Cardiac muscle cell (in vitro differentiated cells and primary cell): ENCODE results near the gene SLC9B1. TPM values are rescaled to one million over a fixed set of nuclear protein-coding genes. Genes with fewer than 3 reads are reported as not detected.
"Not testable (repeated sequence)": the region's sequence is repeated elsewhere in the genome, so short reads cannot be mapped to it uniquely, and the experiment has no call there.

Source experiments
- DNase-seq, 2 donors: peaks; one replicate each; pipeline versions ENCODE4 v3.0.0 to v3.0.0-alpha.2; 2010 to 2017; ENCODE audit warnings: low read depth in 1 of 2, low spot score in 1 of 2
- H3K27ac ChIP-seq: fragments of 200-600 bp; sonication (generic); 2 replicates; pipeline ENCODE4 v1.5.1; 2016
- H3K27me3 ChIP-seq: fragments of 200-600 bp; sonication (generic); 2 replicates; pipeline ENCODE4 v1.6.0; 2016; ENCODE audit warnings: control low read depth
- H3K36me3 ChIP-seq: fragments of 200-600 bp; sonication (generic); 2 replicates; pipeline ENCODE4 v1.5.1; 2016; ENCODE audit warnings: control low read depth
- H3K4me1 ChIP-seq: fragments of 200-600 bp; sonication (generic); 2 replicates; pipeline ENCODE4 v1.8.1; 2017; ENCODE audit warnings: low read depth, mild to moderate bottlenecking, mixed run types
- H3K4me3 ChIP-seq: fragments of 200-600 bp; sonication (generic); 2 replicates; pipeline ENCODE4 v1.5.1; 2016; ENCODE audit warnings: mild to moderate bottlenecking
- H3K9me3 ChIP-seq: fragments of 200-600 bp; sonication (generic); 2 replicates; pipeline ENCODE4 v1.5.1; 2017; ENCODE audit warnings: low read depth, mild to moderate bottlenecking, control low read depth
- CTCF ChIP-seq: IDR thresholded peaks from 2 replicates; pipeline ENCODE4 v1.5.1; 2012; ENCODE audit warnings: low read depth, mild to moderate bottlenecking, low read length
- polyA plus RNA-seq: library from polyadenylated mRNA; unstranded; fragments of >200 nt; fragmentation: Nextera tagmentation; extraction: Ambion mirVana; gene quantifications from 2 replicates; pipeline ENCODE4 v1.2.1, GENCODE V29; 2016
- total RNA-seq: library from RNA; depleted of rRNA; stranded (reverse); fragments of >200 nt; gene quantifications from 2 replicates; pipeline ENCODE4 v1.2.3, GENCODE V29; 2016

The SLC9B1 gene
- total and polyA plus RNA-seq, 2 experiments from 2014 or later: 0.30 TPM; not detected in 1

GRCh38 chr4:102959496-102959895 lies 60.0 kb downstream of the SLC9B1 start:
- DNase-seq: no peak
- Histone ChIP-seq H3K4me1 (peaks cover 4% of the 10 kb centered on the region), H3K9me3 (no peaks in the 10 kb centered on the region), H3K4me3 (no peak overlapping the region), H3K27me3 (no peaks in the 10 kb centered on the region), H3K27ac (no peak overlapping the region), H3K36me3 (no peaks in the 10 kb centered on the region)
- no peak for TF ChIP-seq CTCF

- Histone ChIP-seq H3K36me3 (no peaks in the 10 kb centered on the region), H3K9me3 (no peaks in the 10 kb centered on the region), H3K4me1 (no peaks in the 10 kb centered on the region), H3K27ac (no peak overlapping the region), H3K27me3 (no peaks in the 10 kb centered on the region), H3K4me3 (no peak overlapping the region)
- no peak for TF ChIP-seq CTCF
- no peak for DNase-seq
Measured at GRCh38 chr4:102945066-102945465, 74.4 kb downstream of the SLC9B1 start.

GRCh38 chr4:102938063-102938462 lies 81.4 kb downstream of the SLC9B1 start:
- not testable (repeated sequence) for H3K4me1 ChIP-seq, H3K27me3 ChIP-seq, H3K36me3 ChIP-seq, H3K9me3 ChIP-seq, H3K27ac ChIP-seq, DNase-seq, H3K4me3 ChIP-seq

GRCh38 chr4:102935716-102936115 lies 83.8 kb downstream of the SLC9B1 start:
- no peak for DNase-seq
- TF ChIP-seq CTCF: no peak
- no peak overlapping the region for H3K27ac ChIP-seq
- no peak overlapping the region for H3K4me3 ChIP-seq
- no peaks in the 10 kb centered on the region for H3K36me3 ChIP-seq
- no peaks in the 10 kb centered on the region for H3K9me3 ChIP-seq
- H3K4me1 ChIP-seq: no peaks in the 10 kb centered on the region
- H3K27me3 ChIP-seq: no peaks in the 10 kb centered on the region

GRCh38 chr4:102919697-102920096 lies 99.8 kb downstream of the SLC9B1 start:
- H3K27ac ChIP-seq, DNase-seq, H3K9me3 ChIP-seq, H3K4me1 ChIP-seq, H3K27me3 ChIP-seq, H3K4me3 ChIP-seq, H3K36me3 ChIP-seq: not testable (repeated sequence)

- H3K4me3 ChIP-seq: no peak overlapping the region
- H3K27ac ChIP-seq: no peak overlapping the region
- no peaks in the 10 kb centered on the region for H3K36me3 ChIP-seq
- TF ChIP-seq CTCF: no peak
- no peak for DNase-seq
- H3K27me3 ChIP-seq: no peaks in the 10 kb centered on the region
- H3K9me3 ChIP-seq: no peaks in the 10 kb centered on the region
- no peaks in the 10 kb centered on the region for H3K4me1 ChIP-seq
Measured at GRCh38 chr4:102918859-102919258, 100.6 kb downstream of the SLC9B1 start.

- TF ChIP-seq CTCF: no peak
- DNase-seq: no peak
- Histone ChIP-seq H3K27ac (no peak overlapping the region), H3K4me3 (no peak overlapping the region), H3K36me3 (no peaks in the 10 kb centered on the region), H3K27me3 (no peaks in the 10 kb centered on the region), H3K4me1 (peaks cover 6% of the 10 kb centered on the region), H3K9me3 (no peaks in the 10 kb centered on the region)
Measured at GRCh38 chr4:102901804-102902203, 117.7 kb downstream of the SLC9B1 start.

GRCh38 chr4:102897610-102898009 lies 121.9 kb downstream of the SLC9B1 start:
- H3K4me3 ChIP-seq, H3K9me3 ChIP-seq, H3K27ac ChIP-seq, H3K36me3 ChIP-seq, DNase-seq, H3K4me1 ChIP-seq, H3K27me3 ChIP-seq: not testable (repeated sequence)

- not testable (repeated sequence) for H3K4me3 ChIP-seq, H3K36me3 ChIP-seq, H3K9me3 ChIP-seq, H3K27me3 ChIP-seq, H3K27ac ChIP-seq, DNase-seq, H3K4me1 ChIP-seq
Measured at GRCh38 chr4:102896547-102896946, 123.0 kb downstream of the SLC9B1 start.

GRCh38 chr4:102889866-102890265 lies 129.6 kb downstream of the SLC9B1 start:
- not testable (repeated sequence) for H3K9me3 ChIP-seq, H3K4me3 ChIP-seq, H3K4me1 ChIP-seq, H3K36me3 ChIP-seq, H3K27me3 ChIP-seq, DNase-seq, H3K27ac ChIP-seq
